Suppressor macrophage (primary cell): Measurements from ENCODE around the gene SYTL3.
"Not testable (repeated sequence)": the region's sequence is repeated elsewhere in the genome, so short reads cannot be mapped to it uniquely, and the experiment has no call there.

ENCODE experiments used
- DNase-seq, 4 experiments: peaks; one replicate each; pipeline ENCODE4 v3.0.0-alpha.2; 2020 to 2022

Gene SYTL3

DNA sequence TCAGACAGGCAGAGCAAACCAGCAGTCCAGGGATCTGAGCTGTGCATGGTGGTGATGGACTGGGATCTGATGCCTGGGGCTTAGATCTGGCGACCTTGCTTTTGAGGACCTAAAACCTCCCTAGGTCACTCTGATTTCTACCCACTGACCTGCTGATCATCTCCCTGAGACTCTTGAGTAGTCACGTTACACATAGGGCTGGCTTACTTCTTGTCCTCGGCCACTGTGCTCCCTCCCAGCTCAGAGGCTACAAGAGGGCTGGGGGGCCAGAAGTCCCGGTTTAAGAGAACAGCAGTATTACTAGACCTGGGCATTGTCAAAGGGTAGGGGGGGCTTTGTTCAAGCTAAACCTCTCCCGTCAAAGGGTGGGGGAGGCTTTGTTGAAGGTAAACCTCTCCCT, 10.8 kb upstream of the SYTL3 start:
- DNase-seq = no peak

DNA sequence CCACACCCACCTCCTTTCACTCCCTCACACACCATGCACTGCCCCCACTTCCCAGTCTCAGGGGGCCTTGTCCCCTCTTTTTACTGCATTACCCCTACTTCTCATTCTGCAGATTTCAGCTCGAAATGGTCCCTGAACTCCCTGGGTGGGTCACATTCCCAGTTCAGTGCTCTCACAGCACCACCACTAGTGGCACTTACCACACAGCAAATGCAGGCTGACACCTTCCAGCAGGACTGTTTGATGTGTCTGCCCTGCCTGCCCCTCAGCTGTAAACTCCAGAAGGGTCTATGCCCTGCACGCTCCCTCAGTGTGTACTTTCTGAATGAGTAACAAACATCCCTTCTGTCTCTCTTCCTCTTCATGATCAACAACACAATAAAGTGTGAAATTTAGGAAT, 9.3 kb upstream of the SYTL3 start:
- no peak for DNase-seq

DNA sequence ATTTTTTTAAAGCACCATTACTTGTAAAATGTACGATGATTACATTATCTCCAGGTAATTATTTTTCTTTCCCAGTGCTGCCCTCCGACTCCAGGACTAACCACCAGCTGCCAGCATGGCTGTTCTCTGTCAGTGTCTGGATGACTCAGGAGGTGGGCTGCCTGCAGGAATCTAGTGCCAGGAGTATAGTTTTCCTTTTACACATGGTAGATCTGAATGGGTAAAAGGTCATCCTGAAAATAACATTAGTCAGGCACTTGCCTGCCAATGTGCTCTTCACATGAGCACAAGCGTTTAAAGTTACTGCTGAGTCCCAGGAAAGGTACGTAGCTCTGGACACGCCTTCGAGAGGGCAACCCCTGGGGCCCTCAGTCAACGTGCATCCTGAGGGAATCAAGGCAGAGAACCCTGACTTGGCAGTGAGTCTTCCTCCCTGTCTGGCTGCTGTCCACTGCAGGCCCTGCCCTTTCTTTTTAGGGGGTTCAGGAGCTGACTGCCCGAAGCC, 7.7 kb upstream of the SYTL3 start:
- no peak for DNase-seq

DNA sequence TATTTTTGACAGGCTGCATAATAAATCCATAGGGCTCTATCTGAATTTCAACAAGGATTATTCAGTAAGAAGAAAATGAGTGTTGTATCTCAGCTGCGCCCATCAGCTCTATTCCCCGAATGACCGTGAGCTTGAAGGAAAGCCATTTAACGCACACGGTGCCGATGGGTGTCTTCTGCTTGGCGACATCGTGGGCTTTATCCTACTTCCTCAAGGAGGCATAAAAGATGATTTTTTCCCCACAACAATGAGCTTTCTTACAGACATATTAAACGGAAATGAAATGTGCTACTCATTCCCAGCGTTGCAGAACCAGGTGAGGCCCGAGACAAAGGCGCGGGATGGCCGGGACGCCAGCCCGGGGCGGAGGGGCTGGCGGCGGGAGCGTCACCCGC, 6.0 kb upstream of the SYTL3 start:
- peak in 1 of 4 experiments; percentile 40 for DNase-seq

DNA sequence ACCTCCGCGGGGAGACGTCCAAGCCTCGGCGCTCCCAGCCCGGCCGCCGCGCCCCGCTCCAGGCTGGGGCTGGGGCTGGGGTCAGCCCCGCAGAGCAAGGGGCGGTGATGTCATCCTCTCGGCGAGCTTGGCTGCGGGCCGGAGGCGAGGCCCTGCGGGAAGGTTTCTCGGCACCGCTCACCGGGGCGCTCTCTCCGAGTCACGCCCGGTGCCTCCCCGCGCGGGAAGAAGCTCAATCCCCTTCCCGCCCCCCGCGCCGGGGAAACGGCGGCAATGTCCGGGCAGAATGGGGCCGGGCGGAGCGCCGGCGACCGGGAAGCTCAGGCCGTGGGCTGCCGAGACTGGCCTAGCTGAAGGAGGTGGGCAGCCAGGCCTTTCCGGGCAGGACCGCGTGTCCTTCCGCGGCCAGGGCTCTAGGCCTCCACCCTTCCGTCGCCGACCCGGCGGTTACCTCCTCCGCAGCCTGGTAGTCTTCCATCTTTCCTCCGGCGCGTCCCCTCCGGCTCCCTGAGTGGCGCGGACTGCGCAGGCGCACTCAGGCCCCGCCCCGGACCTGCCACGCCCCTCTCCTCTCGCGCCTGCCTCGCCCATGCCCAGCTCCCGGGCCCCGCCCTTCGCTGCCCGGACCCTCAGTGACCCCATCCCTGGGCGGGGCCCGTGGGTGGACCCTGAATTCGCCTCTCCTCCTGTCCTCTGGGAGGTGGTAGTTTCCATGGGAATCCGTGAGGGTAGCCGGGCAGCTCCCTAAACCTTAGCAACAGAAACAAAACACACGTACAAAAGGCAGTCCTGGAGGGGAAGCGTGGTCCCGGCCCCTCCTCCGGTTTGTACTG, 5.4 kb upstream of the SYTL3 start, which contains the start of gene DYNLT1:
Gene DYNLT1, minus strand, starts transcription at position 513 of the 833 bp plus-strand sequence. Its CDS starts 35 bp downstream, at position 478.
- peak; percentile 97 to 98 (median 97) for DNase-seq

DNA sequence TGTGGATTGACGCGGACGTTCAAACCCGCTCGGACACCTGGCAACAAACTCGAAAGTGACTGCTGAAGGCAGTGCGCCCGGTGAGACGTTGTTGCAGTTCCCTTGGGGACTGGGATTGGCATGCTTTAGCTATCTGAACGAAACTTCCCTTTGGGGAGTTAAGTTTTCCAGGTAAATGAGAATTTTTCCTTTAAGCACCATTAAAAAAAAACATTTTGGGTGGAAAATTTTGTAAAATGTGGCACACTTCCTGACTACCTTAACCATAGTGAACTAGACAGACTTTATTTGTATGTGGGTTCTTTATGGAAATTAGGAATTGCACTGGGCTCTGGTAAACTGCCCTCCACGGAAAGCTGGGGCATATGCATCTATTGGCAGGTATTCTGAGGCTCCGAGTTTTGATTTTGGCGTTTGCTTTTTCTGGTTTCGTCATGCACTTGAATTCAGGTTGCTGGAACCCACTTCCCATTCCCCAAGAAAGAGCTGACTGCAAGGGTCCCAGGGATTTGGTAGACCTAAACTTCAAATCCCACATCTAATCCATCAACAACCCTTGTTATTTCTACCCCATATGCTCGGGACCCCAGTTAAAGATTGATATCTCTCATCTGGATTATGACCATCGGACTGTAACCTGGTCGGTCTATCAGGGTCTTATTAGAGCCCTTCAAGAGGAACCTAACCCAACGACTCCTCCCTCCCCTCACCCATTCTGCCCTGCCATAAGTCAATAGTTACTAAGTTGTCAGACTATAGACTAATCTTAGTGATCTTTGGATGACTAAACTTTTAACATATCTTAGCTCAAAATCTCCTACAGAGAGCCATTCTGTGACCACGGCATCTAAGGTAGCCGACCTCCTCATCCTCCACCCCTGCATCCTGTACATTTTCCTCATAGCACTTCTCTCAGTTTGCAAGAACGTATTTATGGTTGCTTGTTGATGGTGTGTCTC, 4.5 kb upstream of the SYTL3 start:
- no peak for DNase-seq

DNA sequence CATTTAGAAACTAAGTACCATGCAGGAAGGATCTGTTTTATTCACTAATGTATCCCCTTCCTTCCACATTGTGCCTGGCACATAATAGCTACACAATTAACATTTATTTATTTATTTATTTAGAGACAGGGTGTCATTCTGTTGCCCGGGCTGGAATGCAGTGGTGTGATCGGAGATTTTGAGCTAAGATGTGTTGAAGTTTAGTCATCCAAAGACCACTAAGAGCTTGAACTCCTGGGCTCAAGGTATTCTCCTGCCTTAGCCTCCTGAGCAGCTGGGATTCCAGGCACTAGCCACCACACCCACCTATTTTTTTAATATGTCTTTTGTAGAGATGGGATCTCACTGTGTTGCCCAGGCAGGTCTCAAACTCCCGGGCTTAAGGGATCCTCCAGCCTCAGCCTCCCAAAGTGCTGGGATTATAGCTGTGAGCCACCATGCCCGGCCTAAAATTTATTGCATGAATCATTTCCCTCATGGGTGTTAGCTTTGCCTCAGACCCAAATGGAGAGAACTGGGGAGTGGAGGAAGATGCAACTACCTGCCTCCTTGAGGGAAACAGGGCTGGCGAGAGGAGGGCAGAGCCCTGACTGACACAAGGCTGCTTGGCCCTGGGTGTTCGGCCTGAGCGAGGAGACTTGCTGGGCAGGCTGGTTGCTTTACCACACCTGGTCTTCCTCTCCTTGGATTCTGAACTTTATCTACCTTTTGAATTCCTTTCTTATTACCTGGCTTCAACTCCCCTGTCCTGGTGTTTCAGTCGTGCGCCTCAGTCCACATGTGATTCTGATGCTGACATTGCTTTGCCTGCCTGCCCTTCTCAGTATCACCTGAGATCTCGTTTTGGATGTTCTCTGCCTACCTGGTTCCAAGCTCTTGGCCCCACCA, 3.6 kb upstream of the SYTL3 start:
- no peak for DNase-seq

DNA sequence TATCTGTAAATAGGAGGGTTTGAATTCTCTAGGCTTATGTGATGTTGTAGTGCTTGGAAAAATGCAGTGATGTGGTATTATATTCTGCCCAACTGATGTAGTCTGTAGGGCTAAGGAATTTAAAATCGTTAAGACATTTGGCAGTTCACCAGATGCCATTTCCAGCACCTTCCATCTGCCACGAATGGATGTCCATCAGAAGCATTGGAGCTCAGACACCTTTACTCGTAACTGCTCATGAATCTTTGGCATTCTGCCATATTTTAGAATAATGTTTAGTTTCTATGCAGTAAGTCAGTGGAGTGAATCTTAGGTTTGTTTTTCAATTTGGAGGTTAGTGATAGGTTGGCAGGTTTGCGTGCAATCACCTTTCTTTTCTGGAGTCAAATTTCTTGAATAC, 2.4 kb upstream of the SYTL3 start:
- no peak for DNase-seq

DNA sequence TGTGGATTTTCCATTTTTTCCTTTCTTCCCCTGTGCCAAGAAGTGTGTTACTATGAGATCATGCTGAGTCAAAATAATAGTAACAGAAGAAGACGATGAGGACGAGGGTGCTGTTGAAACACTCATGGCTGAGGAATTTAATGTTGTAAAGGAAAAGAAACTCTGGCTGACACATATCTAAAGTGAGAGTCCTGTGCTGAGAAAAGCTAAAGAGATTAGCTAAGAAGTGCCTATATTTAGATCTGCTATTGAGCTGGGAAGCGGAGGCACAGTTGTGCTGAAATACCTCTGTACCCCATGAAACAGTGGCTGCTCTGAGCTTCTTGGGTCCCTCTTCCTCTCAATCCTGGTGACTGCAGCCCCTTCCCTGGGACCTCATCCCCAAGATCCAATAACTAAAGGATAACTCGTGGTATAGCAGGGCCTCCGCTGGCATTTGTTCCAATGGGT, 1.1 kb upstream of the SYTL3 start:
- DNase-seq = peak in 2 of 4 experiments; percentile 23 to 52

DNA sequence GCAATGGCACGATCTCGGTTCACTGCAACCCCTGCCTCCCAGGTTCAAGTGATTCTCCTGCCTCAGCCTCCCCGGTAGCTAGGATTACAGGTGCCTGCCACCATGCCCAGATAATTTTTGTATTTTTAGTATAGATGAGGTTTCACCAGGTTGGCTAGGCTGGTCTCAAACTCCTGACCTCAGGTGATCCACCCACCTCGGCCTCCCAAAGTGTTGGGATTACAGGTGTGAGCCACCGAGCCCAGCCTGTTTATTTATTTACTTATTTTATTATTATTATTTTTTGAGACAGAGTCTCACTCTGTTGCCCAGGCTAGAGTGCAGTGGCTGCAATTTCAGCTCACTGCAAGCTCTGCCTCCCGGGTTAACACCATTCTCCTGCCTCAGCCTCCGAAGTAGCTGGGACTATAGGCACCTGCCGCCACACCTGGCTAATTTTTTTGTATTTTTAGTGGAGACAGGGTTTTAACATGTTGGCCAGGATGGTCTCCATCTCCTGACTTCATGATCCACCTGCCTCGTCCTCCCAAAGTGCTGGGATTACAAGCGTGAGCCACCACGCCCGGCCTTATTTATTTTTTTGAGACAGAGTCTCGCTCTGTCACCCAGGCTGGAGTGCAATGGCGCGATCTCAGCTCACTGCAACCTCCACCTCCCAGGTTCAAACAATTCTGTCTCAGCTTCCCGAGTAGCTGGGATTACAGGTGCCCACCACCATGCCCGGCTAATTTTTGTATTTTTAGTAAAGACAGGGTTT, 2.3 kb downstream of the SYTL3 start:
- DNase-seq = not testable (repeated sequence)

DNA sequence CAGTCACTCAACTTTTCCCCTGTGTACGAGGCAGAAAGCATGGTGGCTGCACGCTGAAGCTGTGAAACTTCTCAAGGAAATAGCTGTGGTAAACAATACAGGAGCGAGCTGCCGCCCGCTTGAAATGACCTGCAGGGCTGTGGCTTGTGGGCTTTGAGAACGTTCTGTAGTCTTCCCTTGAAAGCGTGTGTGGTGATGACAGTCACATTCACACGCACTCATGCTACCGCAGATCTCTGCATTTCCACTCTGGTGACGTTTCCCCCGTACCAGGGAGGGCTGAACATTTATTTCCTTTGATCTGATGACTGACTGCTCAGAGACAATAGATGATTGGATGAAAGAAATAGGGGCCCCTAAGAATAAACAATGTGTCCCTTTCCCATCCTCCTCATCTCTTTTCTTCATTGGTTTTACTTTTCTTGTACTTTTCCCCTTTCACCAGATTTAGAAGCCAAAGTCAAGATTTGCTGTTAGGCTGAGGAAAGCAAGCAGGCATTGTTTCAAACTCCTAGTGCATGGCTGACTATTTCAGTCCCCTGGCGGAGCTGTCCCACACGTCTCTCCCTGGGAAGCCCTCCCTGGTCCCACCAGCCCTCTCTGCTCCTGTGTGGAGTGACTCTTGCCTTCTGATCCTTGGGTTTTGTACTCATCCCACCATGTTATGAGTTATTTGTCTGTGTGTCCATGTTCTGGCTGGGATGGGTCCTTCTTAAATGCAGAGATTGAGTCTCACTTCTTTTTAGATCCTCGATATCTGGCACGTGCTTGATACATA, 3.9 kb downstream of the SYTL3 start:
- DNase-seq = peak; percentile 66 to 91 (median 82)

DNA sequence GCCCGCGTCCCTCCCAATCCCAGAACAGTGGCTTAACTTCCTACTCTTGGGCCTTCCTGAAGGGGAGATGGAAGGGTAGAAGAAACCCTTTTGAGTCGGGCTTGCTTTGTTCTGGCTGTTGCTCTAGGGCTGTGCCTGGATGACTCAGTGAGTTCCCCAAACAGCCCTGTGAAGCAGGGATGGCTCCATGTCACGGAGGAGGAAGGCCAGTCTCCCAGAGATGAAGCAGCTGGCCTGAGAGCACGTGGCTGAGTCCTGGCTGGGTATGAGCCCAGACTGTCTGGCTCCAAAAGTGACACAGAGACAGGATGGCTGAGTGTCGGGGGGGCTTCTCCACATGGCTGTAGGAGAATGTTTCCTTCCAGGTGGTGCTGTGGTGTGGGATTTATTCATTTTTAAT, 4.6 kb downstream of the SYTL3 start:
- peak; percentile 90 to 96 (median 93) for DNase-seq

DNA sequence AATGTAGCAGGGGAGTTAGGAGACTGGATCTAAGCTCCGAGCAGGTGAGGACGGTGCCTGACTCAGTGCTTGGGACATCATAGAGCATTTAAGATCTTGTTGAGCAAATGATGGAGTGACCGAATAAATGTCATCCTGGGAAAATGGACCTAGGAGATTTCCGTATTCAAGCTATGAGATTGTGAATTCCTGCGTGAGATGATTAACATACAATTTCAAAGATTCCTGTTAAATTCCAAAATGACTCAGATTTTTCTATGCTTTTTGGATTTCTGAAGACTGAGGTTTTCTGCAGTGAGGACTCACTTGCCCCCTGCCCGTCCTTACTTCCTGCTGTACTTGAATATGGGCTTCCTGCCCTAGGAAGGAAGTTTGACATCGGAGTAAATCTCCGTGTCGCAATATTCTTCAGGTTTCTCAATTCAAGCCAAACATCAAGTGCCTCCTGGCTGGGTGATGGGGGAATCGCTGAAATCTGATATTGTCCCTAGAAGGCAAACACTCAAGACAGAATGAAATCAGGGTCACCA, 5.2 kb downstream of the SYTL3 start:
- DNase-seq = peak; percentile 64 to 85 (median 76)

DNA sequence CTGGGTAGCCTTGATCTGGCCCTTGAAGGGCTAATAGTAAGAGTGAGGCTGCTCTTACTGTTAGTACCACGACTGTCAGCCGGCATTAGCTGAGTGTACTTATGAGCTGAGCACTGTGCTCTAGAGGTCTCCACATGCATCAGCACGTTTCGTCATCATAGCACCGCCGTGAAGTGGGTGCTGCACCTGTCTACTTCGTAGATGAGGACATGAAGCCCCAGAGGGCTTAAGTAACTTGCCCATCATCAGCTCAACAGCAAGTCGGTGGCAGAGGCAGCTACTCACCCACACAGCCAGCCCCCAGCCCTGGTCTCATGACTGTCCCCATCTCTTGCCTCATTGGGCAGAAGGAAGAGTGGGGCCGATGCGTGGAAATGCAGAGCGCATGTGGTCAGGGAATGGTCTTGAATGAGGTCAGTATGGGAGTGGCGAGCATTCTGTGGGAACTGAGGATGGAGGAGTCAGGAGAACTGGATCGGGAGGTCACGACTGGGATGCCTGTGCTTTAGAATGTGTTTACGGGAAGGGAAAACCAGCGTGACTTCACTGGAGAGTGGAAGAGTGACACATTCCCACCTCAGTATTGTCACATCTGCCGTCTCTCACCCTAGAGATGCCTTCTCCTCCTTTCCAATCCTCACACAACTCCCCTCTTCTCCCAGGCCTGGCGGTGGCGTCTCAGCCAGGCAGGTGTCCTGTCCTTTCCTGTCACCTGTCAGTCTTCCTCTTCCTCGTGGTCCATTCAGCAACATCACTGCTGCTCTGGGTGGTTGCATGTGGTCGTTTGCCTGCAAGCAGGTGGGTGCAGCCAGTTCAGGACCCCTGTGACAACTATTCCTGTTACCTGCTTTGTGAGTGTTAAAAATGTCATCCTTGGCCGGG, 6.0 kb downstream of the SYTL3 start:
- peak in 3 of 4 experiments; percentile 24 to 40 (median 25) for DNase-seq

DNA sequence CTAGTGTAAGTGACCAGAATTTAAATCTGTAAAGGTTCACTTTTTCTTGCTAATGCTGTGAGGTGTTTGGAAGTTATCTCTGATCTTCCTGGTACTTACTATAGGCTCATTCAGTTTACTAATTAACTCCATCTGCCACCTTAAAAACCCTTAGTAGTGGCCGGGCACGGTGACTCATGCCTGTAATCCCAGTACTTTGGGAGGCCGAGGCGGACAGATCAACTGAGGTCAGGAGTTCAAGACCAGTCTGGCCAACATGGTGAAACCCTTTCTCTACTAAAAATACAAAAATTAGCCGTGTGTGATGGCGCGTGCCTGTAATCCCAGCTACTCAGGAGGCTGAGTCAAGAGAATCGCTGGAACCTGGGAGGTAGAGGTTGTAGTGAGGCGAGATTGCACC, 7.1 kb downstream of the SYTL3 start:
- not testable (repeated sequence) for DNase-seq

DNA sequence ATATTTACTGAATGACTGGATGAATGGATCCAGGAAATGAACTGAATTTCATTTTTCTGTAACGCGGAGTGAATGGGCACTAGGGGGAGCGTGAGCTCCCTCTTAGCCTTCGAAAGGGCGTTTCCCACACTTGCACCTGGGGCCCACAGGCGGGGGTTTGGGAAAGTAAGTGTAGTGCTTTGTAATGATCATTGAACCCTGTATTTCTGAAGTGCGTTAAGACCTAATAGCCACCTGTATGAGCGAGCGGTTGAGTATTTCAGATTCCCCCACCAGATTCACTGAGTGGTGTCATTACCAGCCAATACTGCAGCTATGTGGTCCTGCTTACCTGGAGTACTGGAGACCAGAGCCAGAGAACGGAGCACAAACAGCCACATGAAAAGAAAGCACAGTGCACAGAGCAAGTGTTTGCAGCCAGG, 10.5 kb downstream of the SYTL3 start:
- peak in 3 of 4 experiments; percentile 43 to 59 (median 53) for DNase-seq

DNA sequence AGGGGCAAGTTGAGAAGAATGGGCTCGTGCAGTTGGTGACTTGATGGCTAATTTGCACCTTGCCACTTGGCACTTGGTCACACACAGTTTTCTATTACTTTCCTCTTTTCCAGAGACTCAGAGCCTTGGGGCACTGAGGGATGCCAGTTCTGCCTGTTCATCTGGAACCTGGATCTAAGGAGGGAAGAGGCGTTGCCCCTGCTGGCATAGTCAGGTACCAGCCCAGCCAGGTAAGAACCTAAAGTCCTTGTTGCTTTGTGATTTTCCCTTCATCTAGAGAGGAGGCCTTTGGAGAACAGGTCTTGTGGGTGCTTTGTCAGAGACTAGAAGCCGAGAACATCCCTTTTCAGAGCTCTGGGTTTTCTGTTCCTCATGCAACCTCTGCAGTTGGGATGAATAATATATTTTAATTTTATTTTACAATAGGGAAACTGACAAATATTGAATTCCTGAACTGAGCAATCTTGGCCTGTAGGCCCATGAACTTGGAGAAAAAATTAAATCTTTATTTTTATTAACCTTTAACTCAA, 11.4 kb downstream of the SYTL3 start:
- DNase-seq = peak in 2 of 4 experiments; percentile 30 to 53

DNA sequence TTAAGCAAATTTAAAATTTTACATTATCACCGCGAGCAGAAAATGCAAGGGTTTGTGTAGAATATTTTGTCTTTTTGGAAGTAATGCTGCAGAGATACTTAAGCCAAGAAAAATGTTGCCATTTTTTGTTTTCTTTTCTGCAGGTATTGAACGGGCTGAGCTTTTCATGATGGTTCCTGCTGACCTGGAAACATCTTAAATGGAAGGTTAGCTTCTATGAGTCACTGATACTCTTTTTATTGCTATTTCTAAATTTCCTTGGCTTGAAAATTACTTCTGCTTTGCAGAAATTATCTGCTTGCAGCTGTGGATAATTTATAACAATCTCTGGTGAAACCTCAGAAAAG, 12.7 kb downstream of the SYTL3 start:
- no peak for DNase-seq
